AG04450 (cell line): ENCODE data around the gene KXD1. TPM values are rescaled to one million over a fixed set of nuclear protein-coding genes. Genes with fewer than 3 reads are reported as not detected.

Experiments
- CTCF ChIA-PET: fragments of 300-600, 350-600 bp; formaldehyde crosslinking; extraction: SDS; loops from one replicate; lab custom pipeline; 2022; ENCODE audit warnings: antibody characterized with exemption, inconsistent platforms; lab: Charles Lee
- POLR2A ChIA-PET: fragments of 350-600 bp; formaldehyde crosslinking; extraction: SDS; loops from one replicate; lab custom pipeline; 2021; ENCODE audit warnings: antibody characterized with exemption, inconsistent platforms; lab: Yijun Ruan, JAX
- DNase-seq: peaks from one replicate; pipeline ENCODE4 v3.0.0-alpha.2; 2011; ENCODE audit warnings: low read depth, low spot score
- H3K27ac ChIP-seq: one replicate; pipeline ENCODE4 v1.5.1; 2012; ENCODE audit warnings: low read depth, low read length, control low read depth
- H3K27me3 ChIP-seq: one replicate; pipeline ENCODE4 v1.6.0; 2012; ENCODE audit warnings: low read length; ENCODE audit not compliant: control insufficient read depth, insufficient read depth
- H3K4me3 ChIP-seq: 2 replicates; pipeline ENCODE4 v1.5.1; 2011; ENCODE audit warnings: mild to moderate bottlenecking, low read depth, low read length, control low read depth
- H3K9me3 ChIP-seq: 2 replicates; pipeline ENCODE4 v1.5.1; 2012; ENCODE audit warnings: low read length; ENCODE audit not compliant: control insufficient read depth, insufficient read depth
- polyA plus RNA-seq: library from polyadenylated mRNA; depleted of rRNA; stranded (reverse); fragments of >200 nt; gene quantifications from 2 replicates; pipeline ENCODE4 v1.2.3, GENCODE V29; 2011
- TF ChIP-seq, protein P1 (sequence below): IDR thresholded peaks from 2 replicates; pipeline ENCODE4 v1.5.1; 2011; ENCODE audit warnings: low read depth, low read length, control low read depth, inconsistent platforms

The KXD1 gene
- polyA plus RNA-seq, 1 experiment: 77.3 TPM

GRCh38 chr19:18577365-18577914 is 19.8 kb downstream of the KXD1 start:
- no peak overlapping the region for H3K4me3 ChIP-seq
- H3K27me3 ChIP-seq: no peaks in the 10 kb centered on the region
- H3K27ac ChIP-seq: no peak overlapping the region
- TF ChIP-seq, protein P1, sequence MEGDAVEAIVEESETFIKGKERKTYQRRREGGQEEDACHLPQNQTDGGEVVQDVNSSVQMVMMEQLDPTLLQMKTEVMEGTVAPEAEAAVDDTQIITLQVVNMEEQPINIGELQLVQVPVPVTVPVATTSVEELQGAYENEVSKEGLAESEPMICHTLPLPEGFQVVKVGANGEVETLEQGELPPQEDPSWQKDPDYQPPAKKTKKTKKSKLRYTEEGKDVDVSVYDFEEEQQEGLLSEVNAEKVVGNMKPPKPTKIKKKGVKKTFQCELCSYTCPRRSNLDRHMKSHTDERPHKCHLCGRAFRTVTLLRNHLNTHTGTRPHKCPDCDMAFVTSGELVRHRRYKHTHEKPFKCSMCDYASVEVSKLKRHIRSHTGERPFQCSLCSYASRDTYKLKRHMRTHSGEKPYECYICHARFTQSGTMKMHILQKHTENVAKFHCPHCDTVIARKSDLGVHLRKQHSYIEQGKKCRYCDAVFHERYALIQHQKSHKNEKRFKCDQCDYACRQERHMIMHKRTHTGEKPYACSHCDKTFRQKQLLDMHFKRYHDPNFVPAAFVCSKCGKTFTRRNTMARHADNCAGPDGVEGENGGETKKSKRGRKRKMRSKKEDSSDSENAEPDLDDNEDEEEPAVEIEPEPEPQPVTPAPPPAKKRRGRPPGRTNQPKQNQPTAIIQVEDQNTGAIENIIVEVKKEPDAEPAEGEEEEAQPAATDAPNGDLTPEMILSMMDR: no peak
- no peak for DNase-seq
- no peaks in the 10 kb centered on the region for H3K9me3 ChIP-seq
- ChIA-PET CTCF (no interaction called here), POLR2A (no interaction called here)

DNA sequence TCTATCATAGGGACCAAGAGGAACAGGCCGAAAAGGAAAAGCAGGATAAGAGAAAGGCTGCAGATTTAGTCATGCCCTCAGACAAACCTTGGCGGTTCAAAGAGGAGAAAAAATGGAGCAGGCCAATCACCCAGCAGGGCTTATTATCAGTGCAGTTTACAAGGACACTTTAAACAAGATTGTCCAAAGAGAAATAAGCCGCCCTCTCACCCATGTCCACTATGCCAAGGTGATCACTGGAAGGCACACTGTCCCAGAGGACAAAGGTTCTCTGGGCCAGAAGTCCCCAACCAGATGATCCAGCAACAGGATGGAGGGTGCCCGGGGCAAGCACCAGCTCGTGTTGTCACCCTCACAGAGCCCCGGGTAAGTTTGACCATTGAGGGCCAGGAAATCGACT is 22.6 kb downstream of the KXD1 start:
- Histone ChIP-seq H3K9me3 (no peaks in the 10 kb centered on the region), H3K4me3 (no peak overlapping the region), H3K27me3 (peaks cover 3% of the 10 kb centered on the region), H3K27ac (no peak overlapping the region)
- TF ChIP-seq, protein P1: no peak
- CTCF ChIA-PET: interaction anchor here (1.0 kb wide), 1 partner anchor 14 kb away, joined by 4 read pairs; no protein-coding TSS in a partner anchor
- POLR2A ChIA-PET: interaction anchor here (0.7 kb wide), 1 partner anchor 23 kb away, joined by 3 read pairs; the partner anchor contains the start of gene KXD1
- no peak for DNase-seq

GRCh38 chr19:18586306-18586705 is 28.6 kb downstream of the KXD1 start:
- CTCF ChIA-PET: interaction anchor here (1.2 to 2.2 kb wide), 3 partner anchors 8 to 261 kb away, joined by 3 to 7 read pairs (median 4); no protein-coding TSS in a partner anchor
- POLR2A ChIA-PET: interaction anchor here (1.1 kb wide), 1 partner anchor 15 kb away, joined by 3 read pairs; the partner anchor contains the start of gene UBA52
- H3K27ac ChIP-seq: no peak overlapping the region
- H3K9me3 ChIP-seq: no peaks in the 10 kb centered on the region
- no peak for DNase-seq
- no peak overlapping the region for H3K4me3 ChIP-seq
- H3K27me3 ChIP-seq: peaks cover 3% of the 10 kb centered on the region
- TF ChIP-seq, protein P1: peak; percentile 13; the same call in 1 of the 2 replicates

- Histone ChIP-seq H3K27ac (no peak overlapping the region), H3K27me3 (peaks cover 1% of the 10 kb centered on the region), H3K4me3 (no peak overlapping the region), H3K9me3 (no peaks in the 10 kb centered on the region)
- no peak for DNase-seq
- POLR2A ChIA-PET: interaction anchor here (2.8 kb wide), 1 partner anchor 15 kb away, joined by 28 read pairs; the partner anchor contains the start of gene UBA52
- CTCF ChIA-PET: interaction anchor here (0.6 to 3.1 kb wide), 5 partner anchors 29 to 279 kb away, joined by 3 to 38 read pairs (median 6); no protein-coding TSS in a partner anchor
- TF ChIP-seq, protein P1: no peak
Measured at GRCh38 chr19:18587561-18587960, 29.9 kb downstream of the KXD1 start.
